HG03039 (cell line): ENCODE data around the gene UCN.
"Not testable (repeated sequence)": the region's sequence is repeated elsewhere in the genome, so short reads cannot be mapped to it uniquely, and the experiment has no call there.

Experiments used
- ATAC-seq: cut with Tn5 transposase; IDR thresholded peaks from one replicate; pipeline ENCODE4 v1.9.1; 2021; ENCODE audit warnings: mild to moderate bottlenecking, moderate library complexity; ENCODE audit not compliant: unreplicated experiment

Gene UCN

GRCh38 chr2:27285481-27285880 lies 22.8 kb downstream of the UCN start:
- ATAC-seq: no peak

GRCh38 chr2:27284996-27285395 lies 23.2 kb downstream of the UCN start:
- no peak for ATAC-seq

- ATAC-seq: no peak
Measured at GRCh38 chr2:27282892-27283291, 25.4 kb downstream of the UCN start.

GRCh38 chr2:27281855-27282559 lies 26.2 kb downstream of the UCN start, which contains the start of gene TRIM54:
Gene TRIM54 (plus strand): TSS chr2:27282429. CDS start chr2:27282732, 303 bp downstream.
- no peak for ATAC-seq

- no peak for ATAC-seq
Measured at GRCh38 chr2:27281442-27281841, 26.8 kb downstream of the UCN start.

GRCh38 chr2:27280826-27281225 lies 27.4 kb downstream of the UCN start:
- no peak for ATAC-seq

- no peak for ATAC-seq
Measured at GRCh38 chr2:27278010-27278409, 30.2 kb downstream of the UCN start.

GRCh38 chr2:27275211-27276150 lies 32.8 kb downstream of the UCN start, which contains the start of gene DNAJC5G:
Gene DNAJC5G (plus strand): TSS chr2:27275433. CDS start chr2:27276729, 1,296 bp downstream.
- ATAC-seq: no peak

- not testable (repeated sequence) for ATAC-seq
Measured at GRCh38 chr2:27272537-27273522, 35.4 kb downstream of the UCN start.

- no peak for ATAC-seq
Measured at GRCh38 chr2:27271631-27272340, 36.5 kb downstream of the UCN start.

- no peak for ATAC-seq
Measured at GRCh38 chr2:27270670-27271069, 37.6 kb downstream of the UCN start.

- no peak for ATAC-seq
Measured at GRCh38 chr2:27270131-27270530, 38.1 kb downstream of the UCN start.

GRCh38 chr2:27268296-27268695 lies 39.9 kb downstream of the UCN start:
- ATAC-seq: not testable (repeated sequence)

- no peak for ATAC-seq
Measured at GRCh38 chr2:27265536-27265870, 42.7 kb downstream of the UCN start.

- no peak for ATAC-seq
Measured at GRCh38 chr2:27264753-27265535, 43.3 kb downstream of the UCN start.

- no peak for ATAC-seq
Measured at GRCh38 chr2:27264253-27264752, 43.9 kb downstream of the UCN start.

GRCh38 chr2:27263287-27264252 lies 44.7 kb downstream of the UCN start:
- ATAC-seq: no peak
